ENCODE results near the gene FAU.
A peak's percentile ranks its signal among the peaks of the same experiment; 100 is the strongest.
"Not testable (repeated sequence)": the region's sequence is repeated elsewhere in the genome, so short reads cannot be mapped to it uniquely, and the experiment has no call there.

FAU gene

DNA sequence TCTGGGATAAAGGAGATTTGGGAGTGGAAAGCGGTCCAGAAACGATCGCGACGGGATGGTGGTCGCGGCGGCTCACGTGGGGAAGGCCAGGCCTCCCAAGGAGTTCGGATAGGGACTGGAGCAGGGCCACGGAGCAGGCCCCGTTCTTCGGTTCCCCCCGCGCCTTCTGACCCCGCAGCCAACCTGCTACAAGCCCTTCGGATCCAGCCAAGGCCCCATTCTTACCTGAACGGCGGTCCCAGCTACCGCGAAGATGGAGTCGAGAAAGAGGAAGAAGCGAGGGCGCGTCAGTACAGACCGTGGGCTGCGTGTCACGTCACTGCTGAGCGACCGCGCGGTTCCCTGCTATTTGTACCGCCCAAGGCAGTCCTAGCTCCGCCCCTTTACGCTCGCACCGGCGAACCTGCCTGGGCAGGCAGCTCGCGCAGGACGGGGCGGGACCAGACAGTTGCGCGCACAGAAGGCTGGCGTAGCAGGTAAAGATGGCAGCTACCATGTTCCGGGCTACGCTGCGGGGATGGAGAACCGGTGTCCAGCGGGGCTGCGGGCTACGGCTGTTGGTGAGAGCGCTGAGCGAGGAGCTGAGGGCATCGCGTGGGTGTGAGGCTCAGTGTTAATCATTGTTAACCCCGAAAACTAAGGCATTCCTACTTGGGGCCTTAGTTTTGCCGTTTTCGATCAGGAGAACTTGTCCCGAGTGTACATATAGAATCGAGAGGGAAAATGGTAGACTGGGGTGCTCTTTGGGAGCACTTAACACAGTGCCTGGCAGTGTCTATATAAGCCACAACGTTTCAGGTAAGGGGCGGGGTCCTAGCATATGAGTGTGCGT is at the start of gene FAU, which contains the start of gene MRPL49:
TSS of gene FAU (minus strand) at position 270 of the 832 bp plus-strand sequence. CDS start 321 bp downstream, outside the sequence.
TSS of gene MRPL49 (plus strand) at position 457 of the 832 bp plus-strand sequence. CDS start at position 483, 26 bp downstream.
- DNase-seq = peak; percentile 99

DNA sequence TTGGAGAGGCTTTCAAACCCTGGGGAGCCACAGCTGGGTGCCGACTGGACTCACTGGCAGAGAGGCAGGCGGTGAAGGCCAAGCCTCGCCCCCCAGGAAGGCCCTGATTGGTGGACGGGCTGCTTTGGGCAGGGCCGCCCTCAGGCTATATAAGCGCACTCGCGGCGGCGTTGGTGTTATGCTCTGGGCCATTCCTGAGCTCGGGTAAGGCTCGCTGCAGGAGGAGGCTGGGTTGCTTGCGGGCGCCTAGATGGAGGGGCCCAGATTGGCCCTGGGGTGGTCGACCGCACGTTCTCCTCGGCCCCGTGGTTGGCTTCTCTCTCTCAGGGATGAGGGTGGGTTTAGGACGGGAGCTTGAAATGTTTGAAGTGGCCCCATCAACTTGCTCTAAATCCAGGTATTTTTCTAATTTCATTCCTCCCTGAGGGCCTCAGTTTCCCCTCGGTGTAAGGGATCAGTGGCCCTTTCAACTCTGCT is 48.2 kb upstream of the FAU start, which contains the start of gene SPDYC:
TSS of gene SPDYC (plus strand) at position 176 of the 477 bp plus-strand sequence. CDS start 1,125 bp downstream, outside the sequence.
- DNase-seq = no peak

DNA sequence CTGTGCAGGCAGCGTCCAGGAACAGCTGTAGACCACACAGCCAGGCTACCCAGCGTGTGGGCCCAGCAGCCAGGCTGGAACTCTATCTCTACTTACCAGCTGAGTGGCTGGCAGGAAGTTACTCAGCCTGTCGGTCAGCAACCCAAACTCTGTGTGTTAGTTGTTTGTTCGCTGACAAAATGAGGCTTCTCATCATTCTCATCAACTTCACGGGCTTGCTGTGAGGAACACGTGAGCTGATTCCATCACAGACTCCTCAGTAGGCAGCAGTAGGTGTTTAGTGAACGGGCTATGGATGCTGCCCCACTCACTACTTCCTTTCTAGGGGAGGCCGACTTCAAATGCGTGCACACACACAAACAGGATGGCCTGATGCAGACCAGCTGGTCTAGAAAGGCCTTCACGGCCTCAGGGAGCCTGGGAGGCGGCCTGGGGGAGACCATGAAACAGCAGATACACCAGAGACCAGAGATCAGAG is 47.3 kb upstream of the FAU start:
- peak; percentile 8 for DNase-seq

DNA sequence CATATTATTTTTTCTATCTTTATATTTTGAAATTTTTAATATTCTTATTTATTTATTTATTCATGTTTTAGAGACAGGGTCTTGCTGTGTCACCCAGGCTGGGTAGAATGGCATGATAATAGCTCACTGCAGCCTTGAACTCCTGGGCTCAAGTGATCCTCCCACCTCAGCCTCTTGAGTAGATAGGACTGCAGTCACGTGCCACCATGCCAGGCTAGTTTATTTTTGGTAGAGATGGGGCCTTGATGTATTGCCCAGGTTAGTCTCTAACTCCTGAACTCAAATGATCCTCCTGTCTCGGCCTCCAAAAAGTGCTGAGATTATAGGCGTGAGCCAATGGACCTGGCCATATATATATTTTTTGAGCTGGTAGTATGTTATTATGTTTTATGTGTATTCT is 45.7 kb upstream of the FAU start:
- no peak for DNase-seq

DNA sequence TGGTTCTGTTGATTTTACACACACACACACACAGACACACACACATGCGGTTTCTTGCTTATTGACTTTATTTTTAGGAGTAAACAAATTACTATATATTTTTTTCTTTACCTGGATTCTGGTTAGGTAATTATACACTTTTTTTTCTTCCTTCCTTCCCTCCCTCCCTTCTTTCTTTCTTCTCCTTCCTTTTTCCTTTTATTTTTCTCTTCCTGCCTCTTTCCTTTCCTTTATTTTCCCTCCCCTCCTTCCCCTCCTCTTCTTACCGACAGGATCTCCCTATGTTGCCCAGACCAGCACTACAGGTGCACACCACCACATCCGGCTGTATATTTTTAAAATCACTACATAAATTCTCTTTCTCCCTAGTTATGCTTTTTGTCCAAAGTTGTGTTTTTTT is 45.0 kb upstream of the FAU start:
- no peak for DNase-seq

DNA sequence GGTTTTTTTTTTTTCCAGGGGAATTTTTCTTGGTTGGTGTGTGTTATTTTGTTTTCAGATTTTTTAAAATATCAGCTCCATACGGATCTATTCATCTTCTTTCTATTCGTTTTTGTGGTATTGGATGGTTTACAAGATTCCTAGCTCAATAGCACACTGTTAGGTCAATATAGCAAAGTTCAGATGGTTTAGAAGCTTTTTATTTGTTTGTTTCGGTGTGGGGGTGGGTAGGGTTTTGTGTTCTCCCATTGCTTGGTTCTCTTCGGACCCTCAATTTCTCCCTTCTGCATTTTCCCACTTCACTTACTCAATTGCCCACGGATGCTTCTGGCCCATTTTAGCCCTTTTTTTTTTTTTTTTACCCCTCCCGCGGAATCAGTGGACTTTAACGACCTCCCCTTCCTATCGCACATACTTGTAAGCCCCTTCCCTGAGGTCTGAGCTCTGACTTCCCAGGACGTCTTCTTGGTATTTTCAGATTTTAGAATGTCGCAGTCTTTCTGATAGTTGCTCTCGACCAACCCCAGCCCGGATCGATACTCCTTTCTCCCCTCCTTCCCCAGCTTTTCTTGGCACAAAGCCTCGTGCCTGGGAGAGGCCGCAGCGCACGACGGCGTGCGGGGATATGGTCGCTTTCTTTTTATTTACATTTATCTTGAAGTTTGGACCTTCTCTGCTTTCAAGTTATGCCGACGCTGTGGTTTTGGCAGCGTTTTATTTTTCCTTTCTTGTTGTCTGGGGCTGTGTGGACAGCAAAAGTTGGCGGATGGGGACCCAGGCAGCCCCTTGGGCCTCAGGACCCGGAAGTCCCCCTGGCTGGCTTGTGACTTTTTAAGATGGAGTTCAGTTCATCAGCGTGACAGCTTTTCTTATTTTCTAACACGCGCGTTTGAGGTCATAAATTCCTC is 43.7 kb upstream of the FAU start:
- no peak for DNase-seq

DNA sequence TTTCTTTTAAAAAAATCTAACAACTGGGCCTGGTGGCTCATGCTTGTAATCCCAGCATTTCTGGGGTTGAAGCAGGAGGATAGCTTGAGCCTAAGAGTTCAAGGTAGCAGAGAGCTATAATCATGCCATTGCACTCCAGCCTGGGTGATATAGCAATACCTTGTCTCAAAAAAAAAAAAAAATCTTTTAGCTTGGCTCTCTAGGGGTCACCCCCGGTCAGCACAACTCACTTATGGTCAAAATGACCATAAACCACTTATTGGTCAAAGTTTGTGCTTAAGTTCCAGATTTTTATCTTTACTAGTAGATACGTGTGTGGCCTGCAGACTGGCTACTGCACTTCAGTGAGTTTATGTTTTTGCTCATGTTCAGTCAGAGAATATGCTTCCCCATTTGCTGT is 41.8 kb upstream of the FAU start:
- no peak for DNase-seq

DNA sequence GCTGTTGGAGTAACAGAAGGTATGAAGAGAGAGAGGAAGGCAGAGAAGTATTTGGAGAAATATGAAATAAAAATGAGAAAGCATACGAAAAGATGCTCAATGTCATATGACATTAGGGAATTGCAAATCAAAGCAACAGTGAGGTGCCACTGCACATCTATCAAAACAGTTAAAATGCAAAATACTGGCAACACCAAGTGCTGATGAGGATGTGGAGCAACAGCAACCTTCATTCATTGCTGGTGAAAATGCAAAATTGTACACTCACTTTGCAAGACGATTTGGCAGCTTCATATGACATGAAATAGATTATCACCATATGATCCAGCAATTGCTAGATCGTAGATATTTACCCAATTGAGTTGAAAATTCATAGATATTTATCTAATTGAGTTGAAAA is 38.7 kb upstream of the FAU start:
- DNase-seq = no peak

DNA sequence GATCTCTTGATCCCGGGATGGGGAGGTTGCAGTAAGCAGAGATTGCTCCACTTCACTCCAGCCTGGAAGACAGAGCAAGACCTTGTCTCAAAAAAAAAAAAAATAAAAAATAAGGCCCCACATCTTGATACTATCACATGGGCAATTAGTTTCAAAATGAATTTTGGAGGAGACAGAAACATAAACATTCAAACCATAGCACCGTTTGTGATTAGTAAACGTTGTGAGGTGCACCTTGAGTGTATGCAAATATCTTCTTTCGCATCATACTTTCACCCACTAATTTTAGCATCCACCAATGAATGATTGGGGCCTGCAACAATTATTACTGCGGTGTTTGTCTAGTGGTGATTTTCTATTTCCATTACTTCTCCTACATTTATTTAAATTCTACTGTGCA is 37.1 kb upstream of the FAU start:
- DNase-seq = no peak

DNA sequence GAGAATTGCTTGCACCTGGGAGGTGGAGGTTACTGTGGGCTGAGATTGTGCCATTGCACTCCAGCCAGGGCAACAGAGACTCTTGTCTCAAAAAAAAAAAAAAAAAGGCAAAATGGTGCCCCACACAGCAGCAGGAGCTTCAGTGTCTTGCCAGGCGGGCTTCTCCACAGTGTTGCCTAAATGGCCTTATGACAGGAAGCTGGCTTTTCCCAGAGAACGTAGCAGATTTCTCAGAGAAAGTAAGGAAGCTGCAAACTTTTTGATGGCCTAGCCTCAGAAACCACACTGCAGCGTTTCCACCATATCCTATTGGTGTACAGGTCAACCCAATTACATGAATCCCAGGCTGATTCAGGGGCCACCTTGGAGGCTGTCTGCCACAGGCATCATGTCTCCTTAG is 35.4 kb upstream of the FAU start:
- no peak for DNase-seq

DNA sequence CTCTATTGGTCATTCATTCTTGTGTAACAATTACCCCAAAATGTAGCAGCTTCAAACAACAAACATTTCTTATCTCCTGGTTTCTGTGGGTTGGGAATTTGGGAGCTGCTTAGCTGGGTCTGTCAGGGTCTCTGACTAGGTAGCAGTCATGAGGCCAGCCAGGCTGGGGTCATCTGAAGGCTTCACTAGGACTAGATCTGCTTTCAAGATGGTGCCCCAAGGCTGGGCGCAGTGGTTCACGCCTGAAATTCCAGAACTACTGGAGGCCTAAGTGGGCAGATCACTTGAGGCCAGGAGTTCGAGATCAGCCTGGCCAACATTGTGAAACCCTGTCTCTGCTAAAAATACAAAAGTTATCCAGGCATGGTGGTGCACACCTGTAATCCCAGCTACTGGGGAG is 35.0 kb upstream of the FAU start:
- no peak for DNase-seq

DNA sequence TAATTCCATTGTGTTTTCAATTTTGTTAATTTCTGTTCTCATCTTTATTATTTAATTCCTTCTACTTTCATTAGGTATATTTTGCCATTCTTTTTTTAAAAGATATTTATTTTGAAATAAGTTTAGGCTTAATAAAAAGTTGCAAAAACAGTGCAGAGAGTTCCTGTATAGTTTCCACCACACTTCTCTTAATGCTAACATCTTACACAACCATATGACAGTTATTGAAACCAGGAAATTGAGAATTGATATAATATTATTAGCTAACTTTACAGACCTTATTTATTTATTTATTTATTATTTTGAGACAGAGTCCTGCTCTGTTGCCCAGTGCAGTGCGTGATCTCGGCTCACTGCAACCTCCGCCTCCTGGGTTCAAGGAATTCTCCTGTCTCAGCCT is 34.3 kb upstream of the FAU start:
- DNase-seq = no peak

DNA sequence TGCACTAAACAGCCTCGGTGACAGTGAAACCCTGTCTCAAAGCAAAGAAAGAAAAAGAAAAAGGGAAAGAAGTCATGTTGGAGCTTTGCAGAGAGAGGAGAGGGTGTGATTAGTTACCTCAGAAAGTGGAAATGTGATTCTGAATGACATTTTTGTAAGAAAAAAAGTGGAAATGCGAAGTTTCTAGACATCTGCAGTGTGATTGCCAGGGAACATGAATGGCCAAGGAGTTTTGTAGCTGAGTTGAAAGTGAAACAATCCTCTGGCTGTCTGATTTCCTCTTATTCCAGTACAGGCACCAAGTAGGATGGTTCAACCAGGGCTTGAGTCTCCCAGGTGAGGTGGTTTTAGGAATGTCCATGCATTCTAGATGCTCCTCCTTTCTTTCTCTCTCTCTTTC is 30.2 kb upstream of the FAU start:
- no peak for DNase-seq

DNA sequence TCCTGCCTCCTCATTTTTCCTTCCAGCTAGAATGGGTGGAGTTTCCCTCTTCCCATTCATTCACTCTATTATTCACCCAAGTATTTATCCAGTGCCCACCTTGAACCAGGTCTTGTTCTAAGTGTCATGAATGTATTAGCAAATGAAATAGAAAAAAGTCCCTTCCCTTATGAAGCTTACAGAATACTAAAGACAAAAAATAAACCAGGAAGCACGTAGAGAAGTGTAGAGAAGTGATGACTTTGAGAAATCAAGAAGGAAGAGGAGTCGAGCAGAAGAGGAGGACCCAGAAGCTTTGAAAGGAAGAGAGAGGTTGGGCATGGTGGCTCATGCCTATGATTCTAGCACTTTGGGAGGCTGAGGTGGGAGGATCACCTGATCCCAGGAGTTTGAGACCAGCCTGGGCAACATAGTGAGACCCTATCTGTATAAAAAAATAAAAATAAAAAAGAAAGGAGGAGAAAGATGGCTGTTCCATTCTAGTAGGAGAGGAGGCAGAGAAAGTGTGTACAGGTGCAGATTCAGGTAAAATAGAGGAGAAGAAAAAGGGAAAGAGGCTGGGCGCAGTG is 29.5 kb upstream of the FAU start:
- DNase-seq = no peak

DNA sequence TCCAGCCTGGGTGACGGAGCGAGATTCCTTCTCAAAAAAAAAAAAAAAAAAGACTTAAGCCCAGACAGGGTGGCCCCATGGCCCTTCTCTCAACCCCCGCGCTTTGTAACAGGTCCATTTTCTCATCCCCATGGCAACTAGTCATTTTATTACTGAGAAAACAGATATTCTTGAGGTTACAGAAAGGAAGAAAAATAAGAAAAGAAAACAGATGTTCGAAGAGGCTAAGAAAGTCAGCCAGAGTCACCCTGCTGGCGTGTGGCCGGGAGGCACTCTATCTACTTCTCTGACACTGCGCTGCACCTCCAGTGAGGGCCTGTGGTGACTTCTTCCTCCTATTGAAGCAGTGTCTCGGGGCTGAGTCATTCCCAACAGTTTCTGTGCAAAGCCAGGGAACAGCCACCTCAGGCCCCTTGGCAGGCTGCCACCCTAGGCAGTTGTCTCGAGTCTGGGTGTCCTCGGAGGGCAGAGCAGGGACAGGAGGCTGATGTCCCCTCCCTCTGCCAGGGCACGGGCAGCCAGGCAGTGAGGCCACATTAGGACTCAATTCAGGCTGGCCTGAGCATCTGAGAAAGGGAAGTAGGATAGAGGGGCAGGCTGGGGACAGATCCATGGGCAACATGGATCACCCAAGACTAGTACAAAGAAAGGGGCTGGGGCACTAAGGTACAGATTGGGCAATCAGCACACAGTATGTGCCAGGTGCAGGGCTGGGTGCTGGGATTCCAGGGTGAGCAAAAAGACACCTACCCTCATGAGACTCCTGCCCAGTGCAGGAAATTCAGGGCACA is 28.8 kb upstream of the FAU start:
- peak; percentile 35 for DNase-seq

DNA sequence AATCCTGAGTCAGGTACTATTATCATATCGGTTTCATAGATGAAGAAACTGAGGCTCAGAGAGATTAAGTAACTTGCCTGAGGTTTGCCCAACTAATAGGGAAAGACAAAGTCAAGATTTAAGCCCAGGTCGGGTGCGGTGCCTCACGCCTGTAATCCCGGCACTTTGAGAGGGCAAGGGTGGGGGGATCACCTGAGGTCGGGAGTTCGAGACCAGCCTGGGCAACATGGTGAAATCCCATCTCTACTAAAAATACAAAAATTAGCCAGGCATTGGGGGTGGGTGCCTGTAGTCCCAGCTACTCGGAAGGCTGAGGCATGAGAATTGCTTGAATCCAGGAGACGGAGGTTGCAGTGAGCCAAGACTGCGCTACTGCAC is 28.2 kb upstream of the FAU start:
- not testable (repeated sequence) for DNase-seq

DNA sequence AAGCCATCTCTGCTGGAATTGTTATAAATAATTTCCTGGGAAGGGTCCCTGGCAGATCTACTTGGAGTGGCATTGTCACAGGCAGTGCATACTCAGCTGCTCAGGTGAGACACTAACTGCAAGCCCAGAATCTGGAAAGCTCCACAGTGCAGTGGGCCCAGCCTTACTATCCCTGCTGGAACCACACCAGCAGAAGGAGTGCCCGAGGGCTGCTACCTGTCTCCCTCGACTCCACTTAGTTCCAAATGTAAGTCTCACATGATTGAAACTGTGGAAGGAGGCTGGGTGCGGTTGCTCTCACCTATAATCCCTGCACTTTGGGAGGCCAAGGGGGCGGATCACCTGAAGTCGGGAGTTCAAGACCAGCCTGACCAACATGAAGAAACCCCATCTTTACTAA is 26.7 kb upstream of the FAU start:
- DNase-seq = no peak

DNA sequence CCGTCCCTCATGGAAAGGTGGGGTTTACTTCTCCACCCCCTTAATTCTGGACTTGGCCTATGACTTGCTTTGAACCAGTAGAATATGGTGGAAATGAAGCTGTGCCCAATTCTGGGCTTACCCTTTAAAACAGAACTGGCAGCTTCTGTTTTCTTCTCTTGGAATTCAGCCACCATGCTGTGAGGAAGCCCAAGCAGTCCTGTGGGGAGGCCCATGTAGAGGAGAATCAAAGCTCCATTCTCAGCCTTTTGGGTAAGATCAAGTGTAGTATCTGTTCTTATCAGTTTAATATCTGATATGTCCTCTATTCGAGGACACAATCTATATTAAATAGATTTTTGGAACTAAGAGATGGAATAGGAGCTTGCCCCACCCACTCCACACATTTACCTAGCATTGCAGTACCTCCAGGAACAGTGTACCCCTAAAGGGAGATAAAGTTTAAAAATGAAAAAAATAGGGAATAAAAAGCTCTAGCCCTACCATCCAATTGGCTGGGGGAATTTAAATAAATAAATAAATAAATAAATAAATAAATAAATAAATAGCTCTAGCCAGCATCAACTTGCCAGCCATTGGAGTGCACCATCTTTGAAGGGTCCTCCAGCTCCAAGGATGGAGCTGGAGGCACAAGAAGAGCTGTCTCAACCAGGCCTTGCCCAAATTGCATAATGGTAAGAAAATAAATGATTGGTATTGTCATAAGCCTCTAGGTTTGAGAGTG is 25.6 kb upstream of the FAU start:
- no peak for DNase-seq

DNA sequence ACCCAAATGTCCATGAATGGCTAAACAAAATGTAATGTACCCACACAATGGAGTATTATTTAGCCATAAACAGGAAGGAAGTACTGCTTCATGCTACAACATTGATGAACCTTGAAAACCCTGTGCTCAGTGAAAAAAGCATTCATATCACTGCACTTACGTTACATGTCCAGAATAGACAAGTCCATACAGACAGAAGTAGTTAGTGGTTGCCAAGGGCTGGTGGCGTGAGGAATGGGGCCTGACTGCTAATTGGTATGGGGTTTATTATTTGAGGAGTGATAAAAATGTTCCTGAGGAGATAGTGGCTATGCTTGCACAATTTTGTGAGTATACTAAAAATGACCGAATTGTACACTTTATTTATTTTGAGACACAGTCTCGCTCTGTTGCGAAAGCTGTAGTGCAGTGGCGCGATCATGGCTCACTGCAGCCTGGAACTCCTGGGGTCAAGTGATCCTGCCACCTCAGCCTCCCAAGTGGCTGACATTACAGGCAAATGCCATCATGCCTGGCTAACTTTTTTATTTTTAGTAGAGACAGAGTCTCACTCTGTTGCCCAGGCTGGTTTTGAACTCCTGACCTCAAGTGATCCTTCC is 20.1 kb upstream of the FAU start:
- no peak for DNase-seq

DNA sequence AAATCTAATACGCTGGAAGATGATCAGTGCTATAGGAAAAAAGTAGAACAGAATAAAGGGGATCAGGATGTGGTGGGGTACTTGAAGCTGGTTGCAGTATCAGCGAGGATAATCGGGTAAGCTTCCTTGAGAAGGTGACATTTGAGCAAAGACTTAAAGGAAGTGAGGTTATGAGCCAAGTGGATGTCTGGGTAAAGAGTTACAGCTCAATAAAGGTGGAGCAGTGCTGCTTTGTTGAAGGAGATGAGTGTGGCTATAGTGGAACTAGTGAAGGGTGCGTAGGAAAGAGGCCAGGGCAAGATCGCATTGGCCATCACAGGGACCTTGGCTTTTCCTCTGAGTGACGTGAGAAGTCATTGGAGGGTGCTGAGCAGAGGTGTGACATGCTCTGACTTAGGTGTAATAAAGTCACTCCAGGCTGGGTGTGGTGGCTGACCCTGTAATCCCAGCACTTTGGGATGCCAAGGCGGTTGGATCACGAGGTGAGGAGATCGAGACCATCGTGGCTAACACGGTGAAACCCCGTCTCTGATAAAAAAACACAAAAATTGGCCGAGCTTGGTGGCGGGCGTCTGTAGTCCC is 14.7 kb upstream of the FAU start:
- no peak for DNase-seq

DNA sequence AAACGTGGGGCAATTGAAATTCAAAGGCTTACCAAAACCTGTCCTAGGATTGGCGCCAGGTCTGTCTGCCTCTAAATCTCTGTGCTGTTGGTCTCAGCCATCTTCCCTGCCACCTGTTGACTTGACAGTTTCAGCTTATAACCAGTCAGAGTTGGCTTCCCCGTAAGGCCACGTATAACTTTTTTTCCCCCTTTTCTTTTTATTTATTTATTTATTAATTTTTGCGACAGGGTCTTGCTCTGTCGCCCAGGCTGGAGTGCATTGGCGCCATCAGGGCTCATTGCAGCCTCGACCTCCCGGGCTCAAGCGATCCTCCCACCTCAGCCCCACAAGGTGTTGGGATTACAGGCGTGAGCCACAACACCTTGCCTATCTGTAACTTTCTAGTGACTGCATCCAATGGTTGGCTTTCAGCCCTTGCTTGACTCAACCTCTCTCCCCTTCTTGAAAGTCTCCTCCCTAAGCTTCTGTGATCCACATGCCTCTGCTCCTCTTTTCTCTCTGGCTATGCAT is 13.8 kb upstream of the FAU start:
- no peak for DNase-seq

Measured in activated CD4-positive, alpha-beta T cell treated with anti-CD3 and anti-CD28 coated beads, Interleukin-2, Interleukin-6, amounts not matched to agents 100 ng/mL and 50 ng/mL, durations not matched to agents 16 hours and 8 hours (primary cell).